K562 (cell line): ENCODE results near the gene RBM19. TPM values are rescaled to one million over a fixed set of nuclear protein-coding genes. Genes with fewer than 3 reads are reported as not detected.

Source experiments
- AFF4 ChIP-seq: sonication (generic); formaldehyde crosslinking; IDR thresholded peaks from 2 replicates; pipeline ENCODE4 v1.8.0; 2023; ENCODE audit warnings: mild to moderate bottlenecking, missing genetic modification reagents
- CTCF ChIP-seq, 3 experiments: IDR thresholded peaks in 2 of 3; conservative IDR thresholded peaks in 1 of 3; 2 replicates each; pipeline ENCODE4 v1.5.1; 2011 to 2012; ENCODE audit warnings: low read length in 3 of 3, mild to moderate bottlenecking in 3 of 3, control low read depth in 2 of 3, improper control_type of control experiment in 1 of 3, inconsistent platforms in 1 of 3, low read depth in 1 of 3, mixed read lengths in 1 of 3, moderate library complexity in 1 of 3; ENCODE audit not compliant: insufficient read depth in 2 of 3
- FOSL1 ChIP-seq: fragments of 200-800 bp; sonication (Bioruptor generic); conservative IDR thresholded peaks from 2 replicates; pipeline ENCODE4 v1.6.1; 2016; ENCODE audit warnings: missing genetic modification characterization, missing compliant biosample characterization
- NFE2 ChIP-seq: IDR thresholded peaks from 2 replicates; pipeline ENCODE4 v1.6.1; 2014; ENCODE audit warnings: antibody characterized with exemption, low read depth
- NFE2L1 ChIP-seq: fragments of 450-650 bp; IDR thresholded peaks from 2 replicates; pipeline ENCODE4 v1.6.1; 2016; ENCODE audit warnings: missing genetic modification characterization, low read depth, mild to moderate bottlenecking, missing compliant biosample characterization, moderate library complexity, borderline replicate concordance
- NFIC ChIP-seq: fragments of 450-650 bp; IDR thresholded peaks from 2 replicates; pipeline ENCODE4 v1.6.1; 2017; ENCODE audit warnings: mild to moderate bottlenecking, inconsistent platforms
- SRSF1 ChIP-seq: fragments of 200-400 bp; formaldehyde crosslinking; IDR thresholded peaks from 2 replicates; pipeline ENCODE4 v1.6.1; 2017; ENCODE audit warnings: mild to moderate bottlenecking, low read depth, low read length, moderate library complexity
- USF2 ChIP-seq: sonication (generic); formaldehyde crosslinking; IDR thresholded peaks from 2 replicates; pipeline ENCODE4 v1.5.0; 2020; ENCODE audit warnings: missing genetic modification reagents
- ZNF140 ChIP-seq: fragments of 250-450 bp; sonication (Bioruptor Pico); IDR thresholded peaks from 2 replicates; pipeline ENCODE4 v1.8.0; 2021; ENCODE audit warnings: moderate library complexity, mild to moderate bottlenecking, inconsistent platforms
- ZNF239 ChIP-seq: fragments of 250-450 bp; sonication (Bioruptor Pico); IDR thresholded peaks from 2 replicates; pipeline ENCODE4 v1.4.0; 2020; ENCODE audit warnings: mild to moderate bottlenecking
- ZSCAN29 ChIP-seq: fragments of 450-650 bp; IDR thresholded peaks from 2 replicates; pipeline ENCODE4 v1.6.1; 2017
- polyA plus RNA-seq, 8 experiments: library from polyadenylated mRNA; depleted of rRNA in 4 of 8; stranded (reverse) in 5 of 8; unstranded in 3 of 8; fragments of >200 nt; fragmentation: Nextera tagmentation in 2 of 8; fragmentation: Illumina TruSeq in 1 of 8; extraction: Ambion mirVana in 2 of 8; extraction: Trizol in 1 of 8; gene quantifications; 2 replicates each; pipeline versions ENCODE4 v1.2.1 to v1.2.3, GENCODE V29; 2011 to 2014; ENCODE audit warnings: inconsistent platforms in 1 of 8, missing spikeins in 1 of 8
- total RNA-seq, 7 experiments: library from RNA; depleted of rRNA in 6 of 7; stranded (reverse); fragments of >200 nt in 6 of 7; fragmentation: Illumina TruSeq in 2 of 7; extraction: Trizol in 2 of 7; gene quantifications; 2 replicates each; pipeline versions ENCODE4 v1.2.1 to v1.2.3, GENCODE V29; 2011 to 2021; ENCODE audit warnings: low replicate concordance in 1 of 7
- TF ChIP-seq, protein P1 (sequence below): fragments of 450-650 bp; IDR thresholded peaks from 2 replicates; pipeline ENCODE4 v1.6.1; 2016; ENCODE audit warnings: low read depth
- TF ChIP-seq, protein P2 (sequence below): fragments of 250-450 bp; sonication (Bioruptor Pico); IDR thresholded peaks from 2 replicates; pipeline ENCODE4 v1.8.0; 2022; ENCODE audit warnings: moderate library complexity, mild to moderate bottlenecking, inconsistent platforms

Gene RBM19
- total and polyA plus RNA-seq, 9 of the 15 experiments (the other 6 are each of a cell fraction or from before 2014, with no cell fraction given) = 16.0 to 58.4 (median 37.9) TPM

- TF ChIP-seq, protein P1, sequence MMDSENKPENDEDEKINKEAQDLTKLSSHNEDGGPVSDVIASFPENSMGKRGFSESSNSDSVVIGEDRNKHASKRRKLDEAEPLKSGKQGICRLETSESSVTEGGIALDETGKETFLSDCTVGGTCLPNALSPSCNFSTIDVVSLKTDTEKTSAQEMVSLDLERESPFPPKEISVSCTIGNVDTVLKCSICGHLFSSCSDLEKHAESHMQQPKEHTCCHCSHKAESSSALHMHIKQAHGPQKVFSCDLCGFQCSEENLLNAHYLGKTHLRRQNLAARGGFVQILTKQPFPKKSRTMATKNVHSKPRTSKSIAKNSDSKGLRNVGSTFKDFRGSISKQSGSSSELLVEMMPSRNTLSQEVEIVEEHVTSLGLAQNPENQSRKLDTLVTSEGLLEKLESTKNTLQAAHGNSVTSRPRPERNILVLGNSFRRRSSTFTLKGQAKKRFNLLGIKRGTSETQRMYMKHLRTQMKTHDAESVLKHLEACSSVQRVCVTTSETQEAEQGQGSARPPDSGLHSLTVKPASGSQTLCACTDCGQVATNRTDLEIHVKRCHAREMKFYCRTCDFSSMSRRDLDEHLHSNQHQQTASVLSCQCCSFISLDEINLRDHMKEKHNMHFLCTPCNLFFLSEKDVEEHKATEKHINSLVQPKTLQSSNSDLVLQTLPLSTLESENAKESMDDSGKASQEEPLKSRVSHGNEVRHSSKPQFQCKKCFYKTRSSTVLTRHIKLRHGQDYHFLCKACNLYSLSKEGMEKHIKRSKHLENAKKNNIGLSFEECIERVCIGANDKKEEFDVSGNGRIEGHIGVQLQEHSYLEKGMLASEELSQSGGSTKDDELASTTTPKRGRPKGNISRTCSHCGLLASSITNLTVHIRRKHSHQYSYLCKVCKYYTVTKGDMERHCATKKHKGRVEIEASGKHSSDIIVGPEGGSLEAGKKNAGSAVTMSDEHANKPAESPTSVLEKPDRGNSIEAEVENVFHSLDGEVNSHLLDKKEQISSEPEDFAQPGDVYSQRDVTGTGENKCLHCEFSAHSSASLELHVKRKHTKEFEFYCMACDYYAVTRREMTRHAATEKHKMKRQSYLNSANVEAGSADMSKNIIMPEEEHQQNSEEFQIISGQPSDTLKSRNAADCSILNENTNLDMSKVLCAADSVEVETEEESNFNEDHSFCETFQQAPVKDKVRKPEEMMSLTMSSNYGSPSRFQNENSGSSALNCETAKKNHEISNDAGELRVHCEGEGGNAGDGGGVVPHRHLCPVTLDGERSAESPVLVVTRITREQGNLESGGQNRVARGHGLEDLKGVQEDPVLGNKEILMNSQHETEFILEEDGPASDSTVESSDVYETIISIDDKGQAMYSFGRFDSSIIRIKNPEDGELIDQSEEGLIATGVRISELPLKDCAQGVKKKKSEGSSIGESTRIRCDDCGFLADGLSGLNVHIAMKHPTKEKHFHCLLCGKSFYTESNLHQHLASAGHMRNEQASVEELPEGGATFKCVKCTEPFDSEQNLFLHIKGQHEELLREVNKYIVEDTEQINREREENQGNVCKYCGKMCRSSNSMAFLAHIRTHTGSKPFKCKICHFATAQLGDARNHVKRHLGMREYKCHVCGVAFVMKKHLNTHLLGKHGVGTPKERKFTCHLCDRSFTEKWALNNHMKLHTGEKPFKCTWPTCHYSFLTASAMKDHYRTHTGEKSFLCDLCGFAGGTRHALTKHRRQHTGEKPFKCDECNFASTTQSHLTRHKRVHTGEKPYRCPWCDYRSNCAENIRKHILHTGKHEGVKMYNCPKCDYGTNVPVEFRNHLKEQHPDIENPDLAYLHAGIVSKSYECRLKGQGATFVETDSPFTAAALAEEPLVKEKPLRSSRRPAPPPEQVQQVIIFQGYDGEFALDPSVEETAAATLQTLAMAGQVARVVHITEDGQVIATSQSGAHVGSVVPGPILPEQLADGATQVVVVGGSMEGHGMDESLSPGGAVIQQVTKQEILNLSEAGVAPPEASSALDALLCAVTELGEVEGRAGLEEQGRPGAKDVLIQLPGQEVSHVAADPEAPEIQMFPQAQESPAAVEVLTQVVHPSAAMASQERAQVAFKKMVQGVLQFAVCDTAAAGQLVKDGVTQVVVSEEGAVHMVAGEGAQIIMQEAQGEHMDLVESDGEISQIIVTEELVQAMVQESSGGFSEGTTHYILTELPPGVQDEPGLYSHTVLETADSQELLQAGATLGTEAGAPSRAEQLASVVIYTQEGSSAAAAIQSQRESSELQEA = no peak
- TF ChIP-seq, protein P2, sequence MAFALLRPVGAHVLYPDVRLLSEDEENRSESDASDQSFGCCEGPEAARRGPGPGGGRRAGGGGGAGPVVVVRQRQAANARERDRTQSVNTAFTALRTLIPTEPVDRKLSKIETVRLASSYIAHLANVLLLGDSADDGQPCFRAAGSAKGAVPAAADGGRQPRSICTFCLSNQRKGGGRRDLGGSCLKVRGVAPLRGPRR = no peak
- no peak for TF ChIP-seq SRSF1
- no peak for TF ChIP-seq ZNF239 (CRISPR knock-in tag)
- no peak for TF ChIP-seq AFF4 (CRISPR knock-in tag)
- TF ChIP-seq ZSCAN29 = no peak
- no peak for TF ChIP-seq USF2 (CRISPR knock-in tag)
- TF ChIP-seq ZNF140 = no peak
- TF ChIP-seq CTCF (IDR thresholded peaks at IDR 0.05 in 2 of 3, conservative IDR thresholded peaks at IDR 0.05 in 1 of 3; ENCODE audit: insufficient read depth in 2 of 3, low read depth in 1 of 3, low read length in 3 of 3) = no peak
- TF ChIP-seq NFIC = no peak
- TF ChIP-seq NFE2 = peak; percentile 79
- TF ChIP-seq FOSL1 = peak; percentile 22; the same call in 1 of the 2 replicates
- peak; percentile 55; the same call in 1 of the 2 replicates for TF ChIP-seq NFE2L1 (tag)
These were observed 102.7 kb downstream of the RBM19 start (continued) for GRCh38 chr12:113863455-113863845.
